K562 (cell line): ENCODE data around the gene GPR135. TPM values are rescaled to one million over a fixed set of nuclear protein-coding genes. Genes with fewer than 3 reads are reported as not detected.

Source experiments
- ATAC-seq: fragments of 200-7000 bp; cut with Tn5 transposase; 3 replicates; pipeline ENCODE4 v1.9.1; 2020; ENCODE audit warnings: moderate library complexity
- BruUV-seq: library from RNA; stranded (reverse); fragments of 400-500 nt; replicated peaks from 2 replicates; lab custom pipeline; 2021; lab: Mats Ljungman, UMichigan
- CTCF ChIA-PET: fragments of 300-600 bp; formaldehyde crosslinking; extraction: SDS; loops from one replicate; lab custom pipeline; 2021; ENCODE audit warnings: low intra/inter-chr PET ratio; lab: Yijun Ruan, JAX
- POLR2A ChIA-PET: fragments of 300-600, 350-650 bp; sonication (Branson Sonifier 250); formaldehyde crosslinking; extraction: SDS; loops from one replicate; lab custom pipeline; 2021; ENCODE audit warnings: antibody characterized with exemption, inconsistent platforms; lab: Yijun Ruan, JAX
- DNase-seq, 4 experiments: peaks; one replicate each; pipeline versions ENCODE4 v3.0.0 to v3.0.0-alpha.2; 2011 to 2018; ENCODE audit warnings: low spot score in 3 of 4, mixed read lengths in 3 of 4; ENCODE audit errors: extremely low read depth in 1 of 4
- FAIRE-seq: peaks from 2 replicates; lab custom pipeline; 2011; peaks lifted over from hg19 to GRCh38; lab: Jason Lieb, UNC
- H2AFZ ChIP-seq: 2 replicates; pipeline ENCODE4 v1.6.0; 2011; ENCODE audit warnings: low read depth, low read length, control low read depth, inconsistent platforms
- H3K27ac ChIP-seq: fragments of 200-600 bp; 3 replicates; pipeline ENCODE4 v1.8.0; 2011; ENCODE audit warnings: low read depth, mild to moderate bottlenecking, control low read depth, inconsistent platforms, low read length, moderate library complexity, mixed read lengths; ENCODE audit errors: extremely low read depth
- H3K27me3 ChIP-seq, 2 experiments: fragments of 300-600 bp in 1 of 2; 2 replicates in 1 of 2; 3 replicates in 1 of 2; pipeline versions ENCODE4 v1.6.0 to v1.8.0; 2011; ENCODE audit warnings: inconsistent platforms in 2 of 2, low read length in 2 of 2, mild to moderate bottlenecking in 1 of 2, mixed read lengths in 1 of 2, moderate library complexity in 1 of 2; ENCODE audit not compliant: control insufficient read depth in 2 of 2, insufficient read depth in 2 of 2
- H3K36me3 ChIP-seq: fragments of 300-600 bp; 3 replicates; pipeline ENCODE4 v1.8.0; 2011; ENCODE audit warnings: mild to moderate bottlenecking, low read length, inconsistent platforms; ENCODE audit not compliant: control insufficient read depth, insufficient read depth
- H3K4me1 ChIP-seq, 2 experiments: fragments of 200-600 bp in 1 of 2; replicated peaks in 1 of 2; 2 replicates in 1 of 2; 3 replicates in 1 of 2; pipeline versions ENCODE4 v1.5.1 to v1.8.0; 2011; ENCODE audit warnings: inconsistent platforms in 2 of 2, low read length in 2 of 2, mild to moderate bottlenecking in 1 of 2, mixed read lengths in 1 of 2, moderate library complexity in 1 of 2; ENCODE audit not compliant: control insufficient read depth in 2 of 2, insufficient read depth in 2 of 2
- H3K4me2 ChIP-seq: 2 replicates; pipeline ENCODE4 v1.6.1; 2011; ENCODE audit warnings: low read length, control low read depth, inconsistent platforms, mixed read lengths; ENCODE audit not compliant: insufficient read depth
- H3K4me3 ChIP-seq: fragments of 200-600 bp; sonication (generic), shearing (Covaris generic); 2 replicates; pipeline ENCODE4 v1.5.1; 2016; ENCODE audit warnings: control low read depth, inconsistent platforms
- H3K79me2 ChIP-seq: fragments of 200-600 bp; 3 replicates; pipeline ENCODE4 v1.8.0; 2011; ENCODE audit warnings: low read length, inconsistent platforms; ENCODE audit not compliant: control insufficient read depth, insufficient read depth
- H3K9ac ChIP-seq, 2 experiments: 2 replicates each; pipeline versions ENCODE4 v1.6.0 to v1.6.1; 2011; ENCODE audit warnings: low read depth in 2 of 2, low read length in 2 of 2, control low read depth in 1 of 2, inconsistent platforms in 1 of 2, mild to moderate bottlenecking in 1 of 2, mixed read lengths in 1 of 2; ENCODE audit not compliant: insufficient read depth in 1 of 2
- H3K9me1 ChIP-seq: one replicate; pipeline ENCODE4 v1.6.0; 2011; ENCODE audit warnings: inconsistent platforms, mild to moderate bottlenecking, low read length, moderate library complexity; ENCODE audit not compliant: control insufficient read depth, insufficient read depth
- H3K9me3 ChIP-seq: replicated peaks from 2 replicates; pipeline ENCODE4 v1.5.1; 2011; ENCODE audit warnings: low read depth, low read length, inconsistent platforms; ENCODE audit not compliant: control insufficient read depth, insufficient read depth
- H4K20me1 ChIP-seq: replicated peaks from 2 replicates; pipeline ENCODE4 v1.6.1; 2011; ENCODE audit warnings: low read length, inconsistent platforms, mixed read lengths; ENCODE audit not compliant: control insufficient read depth, insufficient read depth
- CREM ChIP-seq: IDR thresholded peaks from 2 replicates; pipeline ENCODE4 v1.6.1; 2014; ENCODE audit warnings: antibody characterized with exemption, low read depth
- HNRNPUL1 ChIP-seq: fragments of 200-400 bp; formaldehyde crosslinking; IDR thresholded peaks from 2 replicates; pipeline ENCODE4 v1.6.1; 2017; ENCODE audit warnings: low read length
- PPARD ChIP-seq: fragments of 250-450 bp; sonication (Bioruptor Pico); IDR thresholded peaks from 2 replicates; pipeline ENCODE4 v1.8.0; 2022; ENCODE audit warnings: inconsistent platforms, mild to moderate bottlenecking, moderate library complexity
- PTBP1 ChIP-seq: fragments of 200-400 bp; formaldehyde crosslinking; IDR thresholded peaks from 2 replicates; pipeline ENCODE4 v1.6.1; 2017; ENCODE audit warnings: low read depth, low read length
- RFX1 ChIP-seq: fragments of 450-650 bp; IDR thresholded peaks from 2 replicates; pipeline ENCODE4 v1.6.1; 2016; ENCODE audit warnings: mild to moderate bottlenecking, moderate library complexity
- SPI1 ChIP-seq: IDR thresholded peaks from 2 replicates; pipeline ENCODE4 v1.6.1; 2011; ENCODE audit warnings: low read depth, low read length, control low read depth, borderline replicate concordance
- ZFX ChIP-seq: sonication (generic); formaldehyde crosslinking; IDR thresholded peaks from 2 replicates; pipeline ENCODE4 v1.8.0; 2022; ENCODE audit warnings: mild to moderate bottlenecking, missing genetic modification reagents, moderate library complexity
- WGBS: fragments of 100-300 bp; shearing (Covaris generic); methylation state at CpG from one replicate; pipeline ENCODE4 v1.1.6; 2016; ENCODE audit warnings: low coverage, mixed read lengths; ENCODE audit not compliant: insufficient coverage; ENCODE audit errors: missing lambda C conversion rate; 5-methylcytosine and 5-hydroxymethylcytosine counted together
- in situ Hi-C: fragments of 300-500 bp; cut with MboI; formaldehyde crosslinking; loops from 4 replicates; pipeline ENCODE4 v1.15.0; 2018; ENCODE audit warnings: inconsistent platforms, mixed read lengths
- intact Hi-C: fragments of 100-400 bp; cut with micrococcal nuclease; formaldehyde crosslinking; loops from 2 replicates; pipeline ENCODE4 v1.14.2; 2022
- polyA plus RNA-seq, 8 experiments: library from polyadenylated mRNA; depleted of rRNA in 4 of 8; stranded (reverse) in 5 of 8; unstranded in 3 of 8; fragments of >200 nt; fragmentation: Nextera tagmentation in 2 of 8; fragmentation: Illumina TruSeq in 1 of 8; extraction: Ambion mirVana in 2 of 8; extraction: Trizol in 1 of 8; gene quantifications; 2 replicates each; pipeline versions ENCODE4 v1.2.1 to v1.2.3, GENCODE V29; 2011 to 2014; ENCODE audit warnings: inconsistent platforms in 1 of 8, missing spikeins in 1 of 8
- total RNA-seq, 7 experiments: library from RNA; depleted of rRNA in 6 of 7; stranded (reverse); fragments of >200 nt in 6 of 7; fragmentation: Illumina TruSeq in 2 of 7; extraction: Trizol in 2 of 7; gene quantifications; 2 replicates each; pipeline versions ENCODE4 v1.2.1 to v1.2.3, GENCODE V29; 2011 to 2021; ENCODE audit warnings: low replicate concordance in 1 of 7
- TF ChIP-seq, protein P1 (sequence below): fragments of 450-650 bp; formaldehyde crosslinking; IDR thresholded peaks from 2 replicates; pipeline ENCODE4 v1.4.0; 2022; ENCODE audit warnings: mild to moderate bottlenecking, moderate library complexity
- TF ChIP-seq, protein P2 (sequence below): sonication (generic); IDR thresholded peaks from 2 replicates; pipeline ENCODE4 v1.6.1; 2016
- TF ChIP-seq, protein P3 (sequence below): fragments of 200-800 bp; sonication (Bioruptor generic); IDR thresholded peaks from 2 replicates; pipeline ENCODE4 v1.6.1; 2016; ENCODE audit warnings: missing genetic modification characterization, missing compliant biosample characterization

Gene GPR135
- total and polyA plus RNA-seq, 9 of the 15 experiments (the other 6 are each of a cell fraction or from before 2014, with no cell fraction given), result 0.06 to 1.6 (median 1.0) TPM

DNA sequence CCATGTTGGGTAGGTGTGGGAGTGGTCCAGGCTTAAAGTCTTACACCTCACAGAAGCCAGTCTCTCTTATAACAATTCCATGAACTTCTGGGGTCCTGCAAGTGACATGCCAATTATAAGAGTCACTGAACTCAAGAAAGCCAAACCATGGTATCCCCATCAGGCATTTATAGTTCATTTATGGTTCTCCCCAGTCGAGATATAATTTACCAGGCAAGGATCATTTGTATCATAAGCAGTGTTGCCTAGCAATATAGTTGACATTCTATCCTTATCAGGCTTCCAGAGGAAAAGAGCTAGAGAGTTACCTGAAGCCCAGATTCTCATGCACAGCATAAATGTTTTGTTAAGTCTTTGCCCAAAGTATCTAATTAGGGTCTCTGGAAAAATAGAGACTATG lies 27.2 kb upstream of the GPR135 start:
- no TSS peak for BruUV-seq
- Histone ChIP-seq H2AFZ (no peak overlapping the region), H3K4me3 (no peak overlapping the region), H3K9ac (no peak overlapping the region), H4K20me1 (no peaks in the 10 kb centered on the region), H3K4me1 (no peaks in the 10 kb centered on the region; a peak in 2 of 5 replicates), H3K27ac (no peak overlapping the region), H3K4me2 (no peak overlapping the region), H3K36me3 (peaks cover 69% of the 10 kb centered on the region), H3K9me3 (no peaks in the 10 kb centered on the region), H3K79me2 (peaks cover 3% of the 10 kb centered on the region; the same call in 1 of the 3 replicates), H3K9me1 (no peaks in the 10 kb centered on the region), H3K27me3 (no peaks in the 10 kb centered on the region)
- POLR2A ChIA-PET, result no interaction called here
- no peak for ATAC-seq
- in situ Hi-C loops (no loop called here), intact Hi-C loops (no loop called here)
- whole genome bisulfite sequencing, result 46% methylated on average over 1 of the region's 1 CpG
- DNase-seq, result no peak
- TF ChIP-seq RFX1 (0 out of 2 replicates have a peak, but pooled peaks have one; percentile 6), HNRNPUL1 (no peak)
- no peak for FAIRE-seq
- CTCF ChIA-PET, result no interaction called here

DNA sequence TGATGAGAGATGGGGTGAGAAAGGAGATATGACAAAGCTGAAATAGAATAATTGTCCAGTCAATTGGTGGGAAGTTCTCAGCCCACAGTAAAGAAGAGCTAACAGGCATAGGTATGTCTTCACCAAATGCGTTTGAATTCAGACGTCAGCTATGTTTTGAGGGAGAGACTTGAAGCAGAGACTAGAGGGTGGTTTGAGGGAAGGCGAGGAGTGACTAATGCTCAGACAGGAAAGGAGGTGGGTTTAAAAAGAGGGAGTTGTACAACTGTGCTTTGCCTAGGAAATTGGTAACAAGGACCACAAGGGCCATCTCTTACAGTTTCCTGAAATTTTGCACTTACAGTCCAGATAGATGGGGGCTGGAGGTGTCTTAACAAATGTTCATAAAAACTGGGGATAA lies 25.6 kb upstream of the GPR135 start:
- DNase-seq (no peak), FAIRE-seq (no peak), ATAC-seq (no peak)
- no peak overlapping the region for H2AFZ ChIP-seq
- in situ Hi-C loops (no loop called here), intact Hi-C loops (no loop called here)
- H3K9me3 ChIP-seq, result no peaks in the 10 kb centered on the region
- WGBS, result 68% methylated on average over 3 of the region's 3 CpGs
- H3K9ac ChIP-seq, result no peak overlapping the region
- no peaks in the 10 kb centered on the region for H3K27me3 ChIP-seq
- no peak overlapping the region for H3K4me2 ChIP-seq
- no peak overlapping the region for H3K4me3 ChIP-seq
- POLR2A ChIA-PET, result no interaction called here
- peaks cover 18% of the 10 kb centered on the region for H3K79me2 ChIP-seq
- H3K36me3 ChIP-seq, result peaks cover 62% of the 10 kb centered on the region
- no peaks in the 10 kb centered on the region for H4K20me1 ChIP-seq
- CTCF ChIA-PET, result no interaction called here
- no TSS peak for BruUV-seq
- no peaks in the 10 kb centered on the region for H3K9me1 ChIP-seq
- H3K27ac ChIP-seq, result no peak overlapping the region
- H3K4me1 ChIP-seq, result peaks cover 0 to 4% of the 10 kb centered on the region in 2 experiments; a peak in 2 of 5 replicates
- TF ChIP-seq PTBP1, result no peak
- TF ChIP-seq PPARD (CRISPR knock-in tag), result no peak
- TF ChIP-seq, protein P1, sequence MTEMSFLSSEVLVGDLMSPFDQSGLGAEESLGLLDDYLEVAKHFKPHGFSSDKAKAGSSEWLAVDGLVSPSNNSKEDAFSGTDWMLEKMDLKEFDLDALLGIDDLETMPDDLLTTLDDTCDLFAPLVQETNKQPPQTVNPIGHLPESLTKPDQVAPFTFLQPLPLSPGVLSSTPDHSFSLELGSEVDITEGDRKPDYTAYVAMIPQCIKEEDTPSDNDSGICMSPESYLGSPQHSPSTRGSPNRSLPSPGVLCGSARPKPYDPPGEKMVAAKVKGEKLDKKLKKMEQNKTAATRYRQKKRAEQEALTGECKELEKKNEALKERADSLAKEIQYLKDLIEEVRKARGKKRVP (CRISPR knock-in tag), result no peak
- no peak for TF ChIP-seq SPI1
- no peak for TF ChIP-seq CREM
- TF ChIP-seq, protein P2, sequence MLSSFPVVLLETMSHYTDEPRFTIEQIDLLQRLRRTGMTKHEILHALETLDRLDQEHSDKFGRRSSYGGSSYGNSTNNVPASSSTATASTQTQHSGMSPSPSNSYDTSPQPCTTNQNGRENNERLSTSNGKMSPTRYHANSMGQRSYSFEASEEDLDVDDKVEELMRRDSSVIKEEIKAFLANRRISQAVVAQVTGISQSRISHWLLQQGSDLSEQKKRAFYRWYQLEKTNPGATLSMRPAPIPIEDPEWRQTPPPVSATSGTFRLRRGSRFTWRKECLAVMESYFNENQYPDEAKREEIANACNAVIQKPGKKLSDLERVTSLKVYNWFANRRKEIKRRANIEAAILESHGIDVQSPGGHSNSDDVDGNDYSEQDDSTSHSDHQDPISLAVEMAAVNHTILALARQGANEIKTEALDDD, result no peak
- no peak for TF ChIP-seq ZFX
- TF ChIP-seq, protein P3, sequence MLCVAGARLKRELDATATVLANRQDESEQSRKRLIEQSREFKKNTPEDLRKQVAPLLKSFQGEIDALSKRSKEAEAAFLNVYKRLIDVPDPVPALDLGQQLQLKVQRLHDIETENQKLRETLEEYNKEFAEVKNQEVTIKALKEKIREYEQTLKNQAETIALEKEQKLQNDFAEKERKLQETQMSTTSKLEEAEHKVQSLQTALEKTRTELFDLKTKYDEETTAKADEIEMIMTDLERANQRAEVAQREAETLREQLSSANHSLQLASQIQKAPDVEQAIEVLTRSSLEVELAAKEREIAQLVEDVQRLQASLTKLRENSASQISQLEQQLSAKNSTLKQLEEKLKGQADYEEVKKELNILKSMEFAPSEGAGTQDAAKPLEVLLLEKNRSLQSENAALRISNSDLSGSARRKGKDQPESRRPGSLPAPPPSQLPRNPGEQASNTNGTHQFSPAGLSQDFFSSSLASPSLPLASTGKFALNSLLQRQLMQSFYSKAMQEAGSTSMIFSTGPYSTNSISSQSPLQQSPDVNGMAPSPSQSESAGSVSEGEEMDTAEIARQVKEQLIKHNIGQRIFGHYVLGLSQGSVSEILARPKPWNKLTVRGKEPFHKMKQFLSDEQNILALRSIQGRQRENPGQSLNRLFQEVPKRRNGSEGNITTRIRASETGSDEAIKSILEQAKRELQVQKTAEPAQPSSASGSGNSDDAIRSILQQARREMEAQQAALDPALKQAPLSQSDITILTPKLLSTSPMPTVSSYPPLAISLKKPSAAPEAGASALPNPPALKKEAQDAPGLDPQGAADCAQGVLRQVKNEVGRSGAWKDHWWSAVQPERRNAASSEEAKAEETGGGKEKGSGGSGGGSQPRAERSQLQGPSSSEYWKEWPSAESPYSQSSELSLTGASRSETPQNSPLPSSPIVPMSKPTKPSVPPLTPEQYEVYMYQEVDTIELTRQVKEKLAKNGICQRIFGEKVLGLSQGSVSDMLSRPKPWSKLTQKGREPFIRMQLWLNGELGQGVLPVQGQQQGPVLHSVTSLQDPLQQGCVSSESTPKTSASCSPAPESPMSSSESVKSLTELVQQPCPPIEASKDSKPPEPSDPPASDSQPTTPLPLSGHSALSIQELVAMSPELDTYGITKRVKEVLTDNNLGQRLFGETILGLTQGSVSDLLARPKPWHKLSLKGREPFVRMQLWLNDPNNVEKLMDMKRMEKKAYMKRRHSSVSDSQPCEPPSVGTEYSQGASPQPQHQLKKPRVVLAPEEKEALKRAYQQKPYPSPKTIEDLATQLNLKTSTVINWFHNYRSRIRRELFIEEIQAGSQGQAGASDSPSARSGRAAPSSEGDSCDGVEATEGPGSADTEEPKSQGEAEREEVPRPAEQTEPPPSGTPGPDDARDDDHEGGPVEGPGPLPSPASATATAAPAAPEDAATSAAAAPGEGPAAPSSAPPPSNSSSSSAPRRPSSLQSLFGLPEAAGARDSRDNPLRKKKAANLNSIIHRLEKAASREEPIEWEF, result no peak
